Fibroblast of mammary gland (primary cell): ENCODE results near the gene TIE1.

Source experiments
- DNase-seq: peaks from one replicate; pipeline ENCODE4 v3.0.0-alpha.2; 2010; ENCODE audit warnings: low read depth
- H3K4me3 ChIP-seq: 2 replicates; pipeline ENCODE4 v1.5.1; 2011; ENCODE audit warnings: low read depth, mild to moderate bottlenecking, low read length, moderate library complexity; ENCODE audit not compliant: control insufficient read depth
- TF ChIP-seq, protein P1 (sequence below): conservative IDR thresholded peaks from 2 replicates; pipeline ENCODE4 v1.5.1; 2011; ENCODE audit warnings: low read depth, low read length, inconsistent platforms; ENCODE audit not compliant: control insufficient read depth, insufficient read depth

TIE1 gene

DNA sequence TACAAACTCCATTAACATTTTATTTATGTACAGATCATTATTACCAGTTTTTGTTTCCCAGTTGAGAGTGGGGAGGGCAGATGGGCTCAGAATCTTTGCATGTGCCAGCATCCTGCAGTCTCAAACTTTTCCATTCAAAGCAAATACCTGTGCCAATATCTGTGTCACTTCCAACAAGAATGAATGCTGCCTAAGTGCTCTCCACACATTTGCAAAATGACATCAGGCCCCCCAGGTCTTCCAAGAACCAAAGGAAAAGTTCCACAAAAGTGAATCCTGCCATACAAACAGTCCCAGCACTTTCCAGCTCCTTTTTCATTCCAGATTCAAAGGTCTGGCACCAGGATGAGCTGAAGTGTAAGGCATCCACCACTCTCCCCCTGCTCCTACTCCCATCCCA is 1.7 kb upstream of the TIE1 start:
- DNase-seq: no peak
- TF ChIP-seq, protein P1, sequence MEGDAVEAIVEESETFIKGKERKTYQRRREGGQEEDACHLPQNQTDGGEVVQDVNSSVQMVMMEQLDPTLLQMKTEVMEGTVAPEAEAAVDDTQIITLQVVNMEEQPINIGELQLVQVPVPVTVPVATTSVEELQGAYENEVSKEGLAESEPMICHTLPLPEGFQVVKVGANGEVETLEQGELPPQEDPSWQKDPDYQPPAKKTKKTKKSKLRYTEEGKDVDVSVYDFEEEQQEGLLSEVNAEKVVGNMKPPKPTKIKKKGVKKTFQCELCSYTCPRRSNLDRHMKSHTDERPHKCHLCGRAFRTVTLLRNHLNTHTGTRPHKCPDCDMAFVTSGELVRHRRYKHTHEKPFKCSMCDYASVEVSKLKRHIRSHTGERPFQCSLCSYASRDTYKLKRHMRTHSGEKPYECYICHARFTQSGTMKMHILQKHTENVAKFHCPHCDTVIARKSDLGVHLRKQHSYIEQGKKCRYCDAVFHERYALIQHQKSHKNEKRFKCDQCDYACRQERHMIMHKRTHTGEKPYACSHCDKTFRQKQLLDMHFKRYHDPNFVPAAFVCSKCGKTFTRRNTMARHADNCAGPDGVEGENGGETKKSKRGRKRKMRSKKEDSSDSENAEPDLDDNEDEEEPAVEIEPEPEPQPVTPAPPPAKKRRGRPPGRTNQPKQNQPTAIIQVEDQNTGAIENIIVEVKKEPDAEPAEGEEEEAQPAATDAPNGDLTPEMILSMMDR: no peak
- no peak overlapping the region for H3K4me3 ChIP-seq

DNA sequence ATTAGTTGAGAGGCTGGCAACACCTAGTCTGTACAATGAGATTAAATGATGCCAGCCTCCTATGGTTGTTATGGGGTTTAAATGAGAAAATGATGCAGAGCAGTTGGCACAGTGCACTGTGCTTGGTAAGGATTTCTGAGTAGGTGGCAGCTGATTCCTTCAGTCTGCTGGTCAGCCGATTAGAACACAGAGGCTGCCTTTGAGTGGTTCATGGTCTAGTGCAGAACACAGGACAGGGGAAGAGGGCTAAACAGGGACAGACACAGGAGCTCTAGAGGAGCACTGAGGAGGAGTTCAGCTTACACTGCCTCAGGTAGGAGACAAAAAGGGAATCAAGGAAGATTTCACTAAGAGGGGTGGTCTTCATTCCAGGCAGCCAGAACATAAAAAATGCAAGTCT is 1.4 kb downstream of the TIE1 start:
- TF ChIP-seq, protein P1: no peak
- H3K4me3 ChIP-seq: no peak overlapping the region
- no peak for DNase-seq

GRCh38 chr1:43302721-43303470 is 2.1 kb downstream of the TIE1 start:
- H3K4me3 ChIP-seq: no peak overlapping the region
- DNase-seq: peak; percentile 18
- TF ChIP-seq, protein P1: no peak

DNA sequence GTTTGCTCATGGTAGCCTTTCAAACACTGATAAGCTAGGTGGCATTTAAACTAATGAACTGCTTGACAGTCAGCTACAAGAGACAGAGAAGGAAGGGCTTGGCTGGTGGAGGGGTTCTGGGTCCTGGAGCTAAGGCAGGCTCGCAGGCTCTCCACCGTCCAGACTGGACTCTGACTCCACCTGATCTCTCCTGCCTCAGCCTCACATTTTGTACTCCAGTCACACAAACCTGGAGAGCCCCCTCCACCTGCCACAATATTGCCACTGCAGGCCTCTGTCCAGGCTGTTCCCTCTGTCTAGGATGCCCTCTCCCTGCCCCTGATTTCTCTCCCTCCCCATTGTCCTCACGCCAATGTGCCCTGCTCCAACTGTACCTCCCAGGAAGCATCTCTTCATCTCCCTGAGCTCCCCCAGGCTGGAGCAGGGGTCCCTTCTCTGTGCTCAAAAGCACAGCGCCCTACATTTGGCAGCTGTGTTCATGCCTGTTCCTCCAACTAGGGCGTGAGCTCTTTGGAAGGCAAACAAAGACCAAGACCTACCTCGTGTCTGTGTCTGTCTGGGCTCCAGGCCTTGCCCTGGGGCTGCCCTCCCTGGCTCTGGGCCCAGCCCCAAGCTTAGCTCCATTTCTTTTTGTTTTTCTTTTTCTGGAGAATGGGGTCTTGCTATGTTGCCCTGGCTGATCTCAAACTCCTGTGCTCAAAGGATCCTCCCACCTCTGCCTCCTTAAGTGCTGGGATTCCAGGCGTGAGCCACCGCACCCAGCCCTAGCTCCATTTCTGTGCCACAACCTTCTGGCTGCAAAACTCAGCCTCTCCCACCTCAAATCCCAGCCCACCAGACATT is 2.9 kb downstream of the TIE1 start:
- no peak overlapping the region for H3K4me3 ChIP-seq
- no peak for DNase-seq
- TF ChIP-seq, protein P1: no peak

GRCh38 chr1:43304314-43304681 is 3.5 kb downstream of the TIE1 start:
- H3K4me3 ChIP-seq: no peak overlapping the region
- TF ChIP-seq, protein P1: no peak
- no peak for DNase-seq

DNA sequence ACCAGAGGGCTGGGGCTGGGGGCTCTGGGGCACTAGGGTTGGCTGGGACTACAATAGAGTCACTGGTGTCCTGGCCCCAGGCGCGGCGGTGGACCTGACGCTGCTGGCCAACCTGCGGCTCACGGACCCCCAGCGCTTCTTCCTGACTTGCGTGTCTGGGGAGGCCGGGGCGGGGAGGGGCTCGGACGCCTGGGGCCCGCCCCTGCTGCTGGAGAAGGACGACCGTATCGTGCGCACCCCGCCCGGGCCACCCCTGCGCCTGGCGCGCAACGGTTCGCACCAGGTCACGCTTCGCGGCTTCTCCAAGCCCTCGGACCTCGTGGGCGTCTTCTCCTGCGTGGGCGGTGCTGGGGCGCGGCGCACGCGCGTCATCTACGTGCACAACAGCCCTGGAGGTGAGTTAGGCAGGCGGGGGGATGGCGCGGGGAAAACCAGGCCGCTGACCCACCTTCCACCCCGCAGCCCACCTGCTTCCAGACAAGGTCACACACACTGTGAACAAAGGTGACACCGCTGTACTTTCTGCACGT is 4.1 kb downstream of the TIE1 start:
- TF ChIP-seq, protein P1: no peak
- DNase-seq: no peak
- H3K4me3 ChIP-seq: no peak overlapping the region
